HepG2 (cell line): ENCODE measurements around the gene OR2AG1. TPM values are rescaled to one million over a fixed set of nuclear protein-coding genes. Genes with fewer than 3 reads are reported as not detected.

Experiments used
- CHD2 ChIP-seq: IDR thresholded peaks from 2 replicates; pipeline ENCODE4 v1.6.1; 2011; ENCODE audit warnings: low read depth, low read length, improper control_type of control experiment
- FOXO4 ChIP-seq: sonication (generic); formaldehyde crosslinking; conservative IDR thresholded peaks from 2 replicates; pipeline ENCODE4 v1.8.1; 2023; ENCODE audit warnings: missing genetic modification reagents
- HES4 ChIP-seq: sonication (generic); formaldehyde crosslinking; IDR thresholded peaks from 2 replicates; pipeline ENCODE4 v1.9.0; 2021; ENCODE audit warnings: mild to moderate bottlenecking, missing genetic modification reagents, borderline replicate concordance
- HINFP ChIP-seq: sonication (generic); formaldehyde crosslinking; IDR thresholded peaks from 2 replicates; pipeline ENCODE4 v1.4.0; 2020; ENCODE audit warnings: low read depth, mild to moderate bottlenecking, missing genetic modification reagents
- KIAA2018 ChIP-seq: sonication (generic); formaldehyde crosslinking; IDR thresholded peaks from 2 replicates; pipeline ENCODE4 v1.5.0; 2020; ENCODE audit warnings: mild to moderate bottlenecking, missing genetic modification reagents, borderline replicate concordance
- MTA3 ChIP-seq: sonication (generic); formaldehyde crosslinking; IDR thresholded peaks from 2 replicates; pipeline ENCODE4 v1.4.0; 2020; ENCODE audit warnings: missing genetic modification reagents
- SP4 ChIP-seq: sonication (generic); formaldehyde crosslinking; IDR thresholded peaks from 2 replicates; pipeline ENCODE4 v1.8.1; 2023; ENCODE audit warnings: mild to moderate bottlenecking, missing genetic modification reagents
- ZNF224 ChIP-seq: sonication (generic); formaldehyde crosslinking; IDR thresholded peaks from 2 replicates; pipeline ENCODE4 v1.5.0; 2020; ENCODE audit warnings: mild to moderate bottlenecking, missing genetic modification reagents
- ZNF329 ChIP-seq: sonication (generic); formaldehyde crosslinking; IDR thresholded peaks from 2 replicates; pipeline ENCODE4 v1.9.0; 2021; ENCODE audit warnings: low read depth, mild to moderate bottlenecking, missing genetic modification reagents
- ZNF431 ChIP-seq: sonication (generic); formaldehyde crosslinking; IDR thresholded peaks from 2 replicates; pipeline ENCODE4 v1.9.0; 2022; ENCODE audit warnings: missing genetic modification reagents, low read depth, mild to moderate bottlenecking, borderline replicate concordance
- ZNF704 ChIP-seq: sonication (generic); formaldehyde crosslinking; IDR thresholded peaks from 2 replicates; pipeline ENCODE4 v1.8.1; 2023; ENCODE audit warnings: mild to moderate bottlenecking, inconsistent platforms, moderate library complexity, missing genetic modification reagents, borderline replicate concordance
- ZNF749 ChIP-seq: sonication (generic); formaldehyde crosslinking; IDR thresholded peaks from 2 replicates; pipeline ENCODE4 v1.8.0; 2022; ENCODE audit warnings: mild to moderate bottlenecking, missing genetic modification reagents, moderate library complexity, borderline replicate concordance
- polyA plus RNA-seq, 8 experiments: library from polyadenylated mRNA; depleted of rRNA in 3 of 8; stranded (reverse) in 7 of 8; unstranded in 1 of 8; fragments of >200 nt; fragmentation: Illumina TruSeq in 4 of 8; extraction: Trizol in 4 of 8; gene quantifications; 2 replicates each; pipeline versions ENCODE4 v1.2.1 to v1.2.3, GENCODE V29; 2011 to 2016; ENCODE audit warnings: low read depth in 4 of 8, missing spikeins in 1 of 8, mixed read lengths in 1 of 8; ENCODE audit not compliant: insufficient read depth in 1 of 8
- total RNA-seq, 5 experiments: library from RNA; depleted of rRNA; stranded (reverse); fragments of >200 nt; fragmentation: Illumina TruSeq; extraction: Trizol; gene quantifications; 2 replicates each; pipeline ENCODE4 v1.2.3, GENCODE V29; 2016; ENCODE audit warnings: low read depth in 1 of 5

Gene OR2AG1
- total and polyA plus RNA-seq, 2 of the 13 experiments (the other 11 are each of a cell fraction or from before 2014, with no cell fraction given): not detected

- TF ChIP-seq HINFP (CRISPR knock-in tag) (no peak), ZNF749 (CRISPR knock-in tag) (no peak), ZNF224 (no peak), ZNF431 (CRISPR knock-in tag) (no peak), HES4 (no peak), ZNF704 (CRISPR knock-in tag) (no peak), ZNF329 (no peak), CHD2 (no peak), MTA3 (no peak), KIAA2018 (CRISPR knock-in tag) (no peak), SP4 (CRISPR knock-in tag) (no peak), FOXO4 (CRISPR knock-in tag) (no peak)
These were observed 48.2 kb upstream of the OR2AG1 start (continued) for GRCh38 chr11:6734616-6735015.
